Esophagus (tissue), 2 donors: Measurements from ENCODE around the gene OSBPL10. TPM values are rescaled to one million over a fixed set of nuclear protein-coding genes. Genes with fewer than 3 reads are reported as not detected.
A peak's percentile ranks its signal among the peaks of the same experiment; 100 is the strongest.

ENCODE experiments used
- H3K27ac ChIP-seq, 2 donors: one replicate each; pipeline ENCODE4 v1.5.1; 2013; ENCODE audit warnings: low read depth in 2 of 2, mild to moderate bottlenecking in 2 of 2, inconsistent platforms in 1 of 2, low read length in 1 of 2, moderate library complexity in 1 of 2
- H3K27me3 ChIP-seq, 2 donors: one replicate each; pipeline ENCODE4 v1.6.1; 2013; ENCODE audit warnings: low read length in 2 of 2, control low read depth in 1 of 2, mild to moderate bottlenecking in 1 of 2; ENCODE audit not compliant: insufficient read depth in 2 of 2, control insufficient read depth in 1 of 2
- H3K36me3 ChIP-seq, 2 donors: one replicate each; pipeline ENCODE4 v1.6.1; 2013; ENCODE audit warnings: low read length in 1 of 2; ENCODE audit not compliant: control insufficient read depth in 2 of 2, insufficient read depth in 2 of 2
- H3K4me1 ChIP-seq, 2 donors: one replicate each; pipeline ENCODE4 v1.6.1; 2013; ENCODE audit warnings: low read length in 1 of 2; ENCODE audit not compliant: control insufficient read depth in 2 of 2, insufficient read depth in 2 of 2
- H3K4me3 ChIP-seq, 2 donors: one replicate each; pipeline ENCODE4 v1.5.1; 2013; ENCODE audit warnings: low read length in 2 of 2, mild to moderate bottlenecking in 2 of 2, low read depth in 1 of 2, moderate library complexity in 1 of 2
- H3K9me3 ChIP-seq, 2 donors: one replicate each; pipeline ENCODE4 v1.6.1; 2013; ENCODE audit warnings: mild to moderate bottlenecking in 2 of 2, low read depth in 1 of 2, low read length in 1 of 2, moderate library complexity in 1 of 2; ENCODE audit not compliant: control insufficient read depth in 2 of 2, insufficient read depth in 1 of 2
- WGBS, 2 donors: extraction: QIAGEN DNeasy Blood & Tissue Kit; methylation state at CpG; one replicate each; pipeline ENCODE4 v1.1.7; 2013; 5-methylcytosine and 5-hydroxymethylcytosine counted together
- polyA plus RNA-seq, 2 donors: library from polyadenylated mRNA; stranded (reverse); fragments of 200-250 nt; gene quantifications; one replicate each; pipeline ENCODE4 v1.2.3, GENCODE V29; 2013
- donor health status: healthy with polysubstance abuse.
- donor health status: Bipolar disorder and iron deficiency.

Gene OSBPL10
- polyA plus RNA-seq, 2 donors = 6.4 to 9.0 TPM

- no peak overlapping the region for H3K27ac ChIP-seq
- peaks cover 0 to 5% of the 10 kb centered on the region in 2 donors for H3K4me1 ChIP-seq
- H3K36me3 ChIP-seq = no peaks in the 10 kb centered on the region
- no peaks in the 10 kb centered on the region for H3K9me3 ChIP-seq
- H3K27me3 ChIP-seq = no peaks in the 10 kb centered on the region
- no peak overlapping the region for H3K4me3 ChIP-seq
- WGBS, 2 donors = 90% methylated on average over 4 of the region's 4 CpGs
Observed at GRCh38 chr3:31709526-31709925, 271.5 kb downstream of the OSBPL10 start.

GRCh38 chr3:31709005-31709404, 272.1 kb downstream of the OSBPL10 start:
- Histone ChIP-seq H3K36me3 (no peaks in the 10 kb centered on the region), H3K9me3 (no peaks in the 10 kb centered on the region), H3K4me1 (peaks cover 3 to 9% of the 10 kb centered on the region in 2 donors), H3K27ac (no peak overlapping the region), H3K4me3 (no peak overlapping the region), H3K27me3 (no peaks in the 10 kb centered on the region)
- WGBS, 2 donors = 83 to 84% methylated on average over 9 of the region's 9 CpGs

GRCh38 chr3:31707286-31707685, 273.8 kb downstream of the OSBPL10 start:
- no peaks in the 10 kb centered on the region for H3K27me3 ChIP-seq
- no peak overlapping the region for H3K27ac ChIP-seq
- H3K4me3 ChIP-seq = no peak overlapping the region
- H3K4me1 ChIP-seq = peaks cover 3 to 11% of the 10 kb centered on the region in 2 donors
- H3K36me3 ChIP-seq = no peaks in the 10 kb centered on the region
- no peaks in the 10 kb centered on the region for H3K9me3 ChIP-seq

GRCh38 chr3:31705736-31706135, 275.3 kb downstream of the OSBPL10 start:
- no peak overlapping the region for H3K27ac ChIP-seq
- H3K4me1 ChIP-seq = peaks cover 3 to 11% of the 10 kb centered on the region in 2 donors
- no peak overlapping the region for H3K4me3 ChIP-seq
- no peaks in the 10 kb centered on the region for H3K27me3 ChIP-seq
- 89 to 93% methylated on average over 4 of the region's 4 CpGs for WGBS, 2 donors
- H3K36me3 ChIP-seq = peaks cover 0 to 3% of the 10 kb centered on the region in 2 donors
- H3K9me3 ChIP-seq = no peaks in the 10 kb centered on the region

DNA sequence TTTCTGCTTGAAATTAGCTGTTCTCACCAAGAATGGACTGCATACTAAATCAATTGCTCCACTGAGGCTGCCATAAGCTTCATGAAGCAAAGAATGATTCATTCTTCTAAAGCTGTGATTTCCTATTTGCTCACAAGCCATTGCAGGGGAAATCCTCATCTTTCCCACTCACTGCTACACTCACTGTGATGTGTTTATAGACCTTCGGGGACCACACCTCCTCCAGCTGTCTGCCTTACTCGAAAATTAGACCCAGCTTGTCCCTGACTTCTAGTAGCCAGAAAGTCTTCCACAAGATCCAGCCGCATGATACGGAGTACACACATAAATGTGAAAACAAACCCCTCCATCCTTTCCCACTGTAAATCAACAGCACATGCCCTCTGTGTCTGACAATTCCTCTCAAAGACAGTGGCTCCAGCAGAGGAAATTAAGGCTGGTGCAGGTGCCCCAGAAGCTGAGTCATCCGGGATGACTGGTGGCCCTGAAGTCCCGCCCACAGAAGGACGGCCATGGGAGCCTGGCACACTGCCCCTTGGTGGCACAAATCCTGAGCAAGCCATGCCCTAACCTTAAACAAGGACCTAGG, 276.4 kb downstream of the OSBPL10 start:
- 35 to 41% methylated on average over 7 of the region's 7 CpGs for whole genome bisulfite sequencing, 2 donors
- H3K4me3 ChIP-seq = no peak overlapping the region
- H3K36me3 ChIP-seq = peaks cover 0 to 3% of the 10 kb centered on the region in 2 donors
- peak overlapping the region in 1 of 2 donors; percentile 67 for H3K27ac ChIP-seq
- H3K27me3 ChIP-seq = no peaks in the 10 kb centered on the region
- H3K9me3 ChIP-seq = no peaks in the 10 kb centered on the region
- peaks cover 3 to 11% of the 10 kb centered on the region in 2 donors for H3K4me1 ChIP-seq

- H3K36me3 ChIP-seq = peaks cover 0 to 3% of the 10 kb centered on the region in 2 donors
- peaks cover 3 to 11% of the 10 kb centered on the region in 2 donors for H3K4me1 ChIP-seq
- WGBS, 2 donors = 88 to 94% methylated on average over 3 of the region's 3 CpGs
- no peaks in the 10 kb centered on the region for H3K27me3 ChIP-seq
- no peaks in the 10 kb centered on the region for H3K9me3 ChIP-seq
- no peak overlapping the region for H3K27ac ChIP-seq
- H3K4me3 ChIP-seq = no peak overlapping the region
Observed at GRCh38 chr3:31704156-31704555, 276.9 kb downstream of the OSBPL10 start.

DNA sequence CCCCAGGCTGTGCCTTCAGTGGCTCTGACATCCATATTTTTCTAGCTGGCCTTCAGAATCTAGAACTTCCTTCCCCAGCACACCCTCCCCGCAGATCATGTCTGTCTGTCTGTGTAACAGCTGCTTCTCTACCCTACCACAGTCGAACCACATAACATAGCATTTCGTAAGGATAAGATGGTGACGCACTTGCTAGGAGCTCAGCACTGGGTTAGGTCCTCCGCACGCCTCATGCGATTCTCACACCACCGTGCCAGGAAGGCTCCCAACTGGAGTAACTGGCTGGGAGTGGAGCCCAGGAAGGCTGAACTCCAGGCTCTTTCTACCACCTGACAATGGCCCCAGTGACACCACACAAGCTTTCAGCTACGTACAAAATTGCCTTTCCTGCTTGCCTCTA, 279.8 kb downstream of the OSBPL10 start:
- peaks cover 3 to 11% of the 10 kb centered on the region in 2 donors for H3K4me1 ChIP-seq
- H3K36me3 ChIP-seq = peaks cover 0 to 3% of the 10 kb centered on the region in 2 donors
- no peaks in the 10 kb centered on the region for H3K9me3 ChIP-seq
- 85 to 92% methylated on average over 9 of the region's 9 CpGs for WGBS, 2 donors
- no peaks in the 10 kb centered on the region for H3K27me3 ChIP-seq
- H3K4me3 ChIP-seq = no peak overlapping the region
- H3K27ac ChIP-seq = no peak overlapping the region

GRCh38 chr3:31699309-31699953, 281.6 kb downstream of the OSBPL10 start:
- Histone ChIP-seq H3K27me3 (no peaks in the 10 kb centered on the region), H3K4me3 (no peak overlapping the region), H3K27ac (no peak overlapping the region), H3K4me1 (peaks cover 3 to 6% of the 10 kb centered on the region in 2 donors), H3K9me3 (no peaks in the 10 kb centered on the region), H3K36me3 (peaks cover 0 to 3% of the 10 kb centered on the region in 2 donors)
- WGBS, 2 donors = 85% methylated on average over 6 of the region's 6 CpGs

DNA sequence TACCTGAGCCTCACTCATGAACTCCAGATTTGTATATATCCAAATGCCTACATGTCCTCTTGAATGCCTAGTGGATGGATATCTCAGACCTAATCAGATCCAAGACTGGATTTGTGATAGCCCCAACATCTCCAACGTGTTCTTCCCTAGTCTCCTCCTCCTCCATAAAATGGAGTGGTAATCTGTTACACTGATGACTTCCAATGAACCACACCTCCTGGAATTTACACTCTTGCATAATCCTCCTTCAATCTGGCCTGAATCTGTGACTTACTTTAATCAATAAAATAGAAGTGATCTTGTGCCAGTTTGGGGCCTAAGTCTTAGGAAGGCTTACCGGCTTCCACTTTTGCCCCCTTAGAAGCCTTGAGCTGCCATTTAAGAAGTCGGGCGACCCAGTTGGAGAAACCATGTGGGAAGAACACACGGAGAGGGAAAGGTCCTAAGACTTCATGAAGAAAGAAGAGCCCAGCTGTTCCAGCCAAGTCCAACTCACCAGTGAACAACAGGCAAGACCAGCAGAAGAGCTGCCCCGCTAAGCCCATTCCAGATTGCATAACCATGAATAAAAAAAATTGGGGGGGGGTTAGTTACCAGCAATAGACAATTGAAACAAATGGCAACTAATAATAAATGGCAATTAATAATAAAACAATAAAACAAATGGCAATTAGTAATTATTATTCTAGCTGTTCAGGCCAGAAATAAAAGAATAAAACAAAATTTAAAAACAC, 284.1 kb downstream of the OSBPL10 start:
- 93 to 96% methylated on average over 6 of the region's 6 CpGs for WGBS, 2 donors
- Histone ChIP-seq H3K4me1 (no peaks in the 10 kb centered on the region), H3K9me3 (no peaks in the 10 kb centered on the region), H3K36me3 (peaks cover 0 to 8% of the 10 kb centered on the region in 2 donors), H3K4me3 (no peak overlapping the region), H3K27ac (no peak overlapping the region), H3K27me3 (no peaks in the 10 kb centered on the region)
